Measurements from ENCODE around the gene ARID5B. TPM values are rescaled to one million over a fixed set of nuclear protein-coding genes. Genes with fewer than 3 reads are reported as not detected.

Gene ARID5B
- total and polyA plus RNA-seq, 2 of the 4 experiments (the other 2 are of a cell fraction) = 41.0 to 125 TPM

DNA sequence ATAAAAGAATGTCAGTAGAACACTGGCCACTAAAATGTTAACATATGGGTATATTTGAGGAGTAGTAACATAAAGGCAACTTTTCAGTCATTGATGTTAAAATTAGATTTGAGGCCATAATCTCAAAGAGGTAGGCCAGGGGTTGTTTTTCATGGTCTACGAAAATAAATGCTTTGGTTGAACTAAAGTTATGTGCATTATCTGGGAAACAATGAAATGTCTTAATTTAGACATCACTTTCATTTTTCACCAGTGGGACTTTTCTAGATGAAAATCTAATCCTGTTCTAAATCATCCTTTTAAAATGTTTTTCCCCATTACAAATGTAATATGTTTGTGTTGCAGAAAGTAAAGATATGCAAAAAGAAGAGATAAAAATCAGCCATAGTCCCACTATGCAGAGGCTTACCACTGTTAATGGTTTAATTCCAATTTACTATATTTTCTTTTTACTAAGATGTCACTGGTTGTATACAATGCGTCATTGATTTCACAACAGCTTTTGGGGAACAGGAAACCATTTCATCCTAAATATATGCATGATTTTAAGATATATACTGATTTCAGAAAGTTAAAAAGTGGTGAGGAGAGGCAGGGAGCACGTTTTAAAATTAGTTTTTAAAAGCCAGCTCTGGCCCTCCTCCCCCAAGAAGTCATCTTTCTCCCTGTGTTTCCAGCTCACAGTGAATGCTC, 64.3 kb downstream of the ARID5B start:
- H3K18ac ChIP-seq (ENCODE audit: low read depth, low read length) = no peak overlapping the region
- no peak overlapping the region for H3K4ac ChIP-seq (ENCODE audit: low read depth, low read length)
- no peaks in the 10 kb centered on the region for H3K27me3 ChIP-seq (ENCODE audit: control insufficient read depth, insufficient read depth, low read length)
- peaks cover 13% of the 10 kb centered on the region for H3K4me1 ChIP-seq (ENCODE audit: control insufficient read depth, insufficient read depth, low read length)
- no peak overlapping the region for H3K14ac ChIP-seq (replicated peaks; ENCODE audit: low read depth, low read length)
- no peak overlapping the region for H3K9ac ChIP-seq (ENCODE audit: low read depth, low read length)
- H2BK5ac ChIP-seq (ENCODE audit: low read depth, low read length, poor library complexity, severe bottlenecking) = no peak overlapping the region
- H2BK15ac ChIP-seq (ENCODE audit: low read depth, low read length) = no peak overlapping the region
- peaks cover 13% of the 10 kb centered on the region for H3K9me1 ChIP-seq (ENCODE audit: insufficient read depth, low read length)
- peaks cover 17% of the 10 kb centered on the region for H3K36me3 ChIP-seq (ENCODE audit: control insufficient read depth, insufficient read depth, low read length)
- no peak overlapping the region for H3K4me2 ChIP-seq (ENCODE audit: low read depth, low read length)
- no peak overlapping the region for H3K23ac ChIP-seq (ENCODE audit: low read depth, low read length)
- no TSS peak for BruUV-seq (replicated peaks)
- ATAC-seq (ENCODE audit: low read depth) = no peak
- H3K56ac ChIP-seq (ENCODE audit: extremely low read depth, insufficient read depth, low read length) = no peak overlapping the region
- no peak overlapping the region for H4K5ac ChIP-seq (ENCODE audit: low read depth, low read length)
- H4K20me1 ChIP-seq (ENCODE audit: insufficient read depth, low read length) = peaks cover 3% of the 10 kb centered on the region; the same call in 1 of the 2 replicates
- POLR2A ChIA-PET (ENCODE audit: unreplicated experiment) = no interaction called here
- CTCF ChIA-PET = no interaction called here
- H2BK20ac ChIP-seq (ENCODE audit: low read depth, low read length) = no peak overlapping the region
- no peak overlapping the region for H2AK5ac ChIP-seq (ENCODE audit: low read depth, low read length)
- no peak for DNase-seq
- H2AK9ac ChIP-seq (replicated peaks; ENCODE audit: low read depth, low read length, poor library complexity) = no peak overlapping the region
- H3K79me1 ChIP-seq (ENCODE audit: low read depth in 1 of 2, low read length in 2 of 2) = peaks cover 36 to 63% of the 10 kb centered on the region in 2 experiments
- no peaks in the 10 kb centered on the region for H3K9me3 ChIP-seq (ENCODE audit: control insufficient read depth, insufficient read depth, low read length)
- WGBS, 2 experiments (ENCODE audit: extremely low coverage in 2 of 2, insufficient read length in 1 of 2) = no CpG with 5 or more reads among the region's 3 CpGs
- no peak overlapping the region for H2AFZ ChIP-seq (replicated peaks; ENCODE audit: low read length, poor library complexity)
- dilution Hi-C loops (cut with HindIII; ENCODE audit: low sequenced_read_pairs, unreplicated experiment) = no loop called here
- H4K8ac ChIP-seq (ENCODE audit: low read depth in 2 of 2, low read length in 2 of 2) = no peak overlapping the region
- intact Hi-C loops (cut with micrococcal nuclease) = loop anchor here (2.0 kb wide), 1 partner anchor 21 kb away; no protein-coding TSS in a partner anchor
- TF ChIP-seq CEBPB (IDR thresholded peaks at IDR 0.05; ENCODE audit: low read depth, low read length) (0 out of 2 replicates have a peak, but pooled peaks have one; percentile 2), USF2 (IDR thresholded peaks at IDR 0.05; ENCODE audit: low read depth, low read length) (no peak)
- in situ Hi-C loops (cut with MboI; ENCODE audit: low sequenced_read_pairs) = no loop called here
- H2BK120ac ChIP-seq (ENCODE audit: low read depth, low read length) = no peak overlapping the region
- no peak overlapping the region for H4K91ac ChIP-seq (ENCODE audit: insufficient read depth, low read depth, low read length)
- no peak overlapping the region for H3K4me3 ChIP-seq (ENCODE audit: insufficient read depth, low read depth, low read length)
- no peak overlapping the region for H3K27ac ChIP-seq (ENCODE audit: insufficient read depth, low read length)
